Hepatocyte (in vitro differentiated cells): ENCODE data around the gene CTSD. TPM values are rescaled to one million over a fixed set of nuclear protein-coding genes. Genes with fewer than 3 reads are reported as not detected.

Experiments used
- DNase-seq: peaks from one replicate; pipeline ENCODE4 v3.0.0-alpha.2; 2016; ENCODE audit warnings: low spot score
- H2AFZ ChIP-seq: fragments of 200-600 bp; sonication (generic); 2 replicates; pipeline ENCODE4 v1.6.0; 2016; ENCODE audit warnings: antibody characterized with exemption, mild to moderate bottlenecking
- H3K27ac ChIP-seq: fragments of 200-600 bp; sonication (generic); 2 replicates; pipeline ENCODE4 v1.5.1; 2016; ENCODE audit warnings: mild to moderate bottlenecking
- H3K27me3 ChIP-seq: fragments of 200-600 bp; sonication (generic); 2 replicates; pipeline ENCODE4 v1.6.1; 2016
- H3K36me3 ChIP-seq: fragments of 200-600 bp; sonication (generic); replicated peaks from 2 replicates; pipeline ENCODE4 v1.5.1; 2016; ENCODE audit warnings: low read depth; ENCODE audit not compliant: insufficient read depth
- H3K4me1 ChIP-seq: fragments of 200-600 bp; sonication (generic); 2 replicates; pipeline ENCODE4 v1.5.1; 2016; ENCODE audit warnings: mild to moderate bottlenecking, moderate library complexity; ENCODE audit not compliant: insufficient read depth
- H3K4me2 ChIP-seq: fragments of 200-600 bp; sonication (generic); 2 replicates; pipeline ENCODE4 v1.6.0; 2016
- H3K4me3 ChIP-seq: fragments of 200-600 bp; sonication (generic); 2 replicates; pipeline ENCODE4 v1.5.1; 2016; ENCODE audit warnings: mild to moderate bottlenecking
- H3K79me2 ChIP-seq: fragments of 200-600 bp; sonication (generic); 2 replicates; pipeline ENCODE4 v1.6.0; 2017; ENCODE audit warnings: mild to moderate bottlenecking
- H3K9me2 ChIP-seq: fragments of 200-600 bp; sonication (generic); replicated peaks from 2 replicates; pipeline ENCODE4 v1.6.0; 2017; ENCODE audit warnings: mild to moderate bottlenecking; ENCODE audit not compliant: insufficient read depth
- H3K9me3 ChIP-seq: fragments of 200-600 bp; sonication (generic); 2 replicates; pipeline ENCODE4 v1.5.1; 2016; ENCODE audit warnings: low read depth, mild to moderate bottlenecking
- H4K20me1 ChIP-seq: fragments of 200-600 bp; sonication (generic); 2 replicates; pipeline ENCODE4 v1.6.0; 2016; ENCODE audit warnings: mild to moderate bottlenecking; ENCODE audit not compliant: insufficient read depth, poor library complexity, severe bottlenecking
- EZH2 ChIP-seq: fragments of 200-600 bp; sonication (generic); IDR thresholded peaks from 2 replicates; pipeline ENCODE4 v1.6.1; 2016; ENCODE audit warnings: antibody characterized with exemption, mild to moderate bottlenecking, borderline replicate concordance
- EZH2phosphoT487 ChIP-seq: fragments of 200-600 bp; sonication (generic); IDR thresholded peaks from one replicate; pipeline ENCODE4 v1.6.1; 2018; ENCODE audit warnings: antibody characterized with exemption, mild to moderate bottlenecking, low read depth, moderate library complexity; ENCODE audit not compliant: unreplicated experiment, severe bottlenecking
- WGBS: methylation state at CpG from one replicate; pipeline ENCODE4 v1.1.6; 2016; ENCODE audit warnings: low lambda C conversion rate; ENCODE audit errors: missing lambda C conversion rate; 5-methylcytosine and 5-hydroxymethylcytosine counted together
- polyA plus RNA-seq: library from polyadenylated mRNA; unstranded; fragments of >200 nt; fragmentation: Nextera tagmentation; extraction: Ambion mirVana; gene quantifications from 2 replicates; pipeline ENCODE4 v1.2.1, GENCODE V29; 2016
- total RNA-seq: library from RNA; depleted of rRNA; stranded (reverse); fragments of >200 nt; gene quantifications from 2 replicates; pipeline ENCODE4 v1.2.3, GENCODE V29; 2014
- TF ChIP-seq, protein P1 (sequence below): fragments of 200-600 bp; sonication (generic); IDR thresholded peaks from 2 replicates; pipeline ENCODE4 v1.5.1; 2016; ENCODE audit warnings: antibody characterized with exemption, mild to moderate bottlenecking; ENCODE audit not compliant: poor library complexity

CTSD gene
- total and polyA plus RNA-seq, 2 experiments from 2014 or later, result 562 to 1,283 TPM

DNA sequence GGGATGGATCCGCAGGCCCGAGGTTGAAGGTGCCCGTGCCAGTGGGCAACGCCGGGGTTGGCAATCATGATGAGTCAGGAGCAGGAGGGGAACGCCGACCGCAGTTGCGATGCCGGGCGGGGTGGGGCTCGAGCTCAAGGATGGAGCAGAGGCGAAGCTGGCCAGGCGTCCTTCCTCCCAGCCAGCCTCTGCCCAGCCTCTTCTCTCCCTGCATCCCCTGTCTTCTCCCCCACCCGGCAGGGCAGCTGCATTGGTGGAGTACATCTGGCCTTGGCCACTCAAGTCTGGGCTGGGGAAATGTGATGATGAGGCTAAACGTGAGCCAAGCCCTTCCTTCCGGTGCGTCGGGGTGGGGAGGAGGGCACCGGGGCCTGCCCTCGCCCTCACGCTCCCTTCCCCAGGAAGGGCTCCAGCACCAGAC lies 17.2 kb downstream of the CTSD start:
- H3K79me2 ChIP-seq, result no peaks in the 10 kb centered on the region
- no peak for DNase-seq
- H3K9me3 ChIP-seq, result no peaks in the 10 kb centered on the region
- no peak overlapping the region for H3K4me3 ChIP-seq
- no peaks in the 10 kb centered on the region for H3K9me2 ChIP-seq
- no peak overlapping the region for H3K27ac ChIP-seq
- H4K20me1 ChIP-seq, result no peaks in the 10 kb centered on the region
- TF ChIP-seq, protein P1, sequence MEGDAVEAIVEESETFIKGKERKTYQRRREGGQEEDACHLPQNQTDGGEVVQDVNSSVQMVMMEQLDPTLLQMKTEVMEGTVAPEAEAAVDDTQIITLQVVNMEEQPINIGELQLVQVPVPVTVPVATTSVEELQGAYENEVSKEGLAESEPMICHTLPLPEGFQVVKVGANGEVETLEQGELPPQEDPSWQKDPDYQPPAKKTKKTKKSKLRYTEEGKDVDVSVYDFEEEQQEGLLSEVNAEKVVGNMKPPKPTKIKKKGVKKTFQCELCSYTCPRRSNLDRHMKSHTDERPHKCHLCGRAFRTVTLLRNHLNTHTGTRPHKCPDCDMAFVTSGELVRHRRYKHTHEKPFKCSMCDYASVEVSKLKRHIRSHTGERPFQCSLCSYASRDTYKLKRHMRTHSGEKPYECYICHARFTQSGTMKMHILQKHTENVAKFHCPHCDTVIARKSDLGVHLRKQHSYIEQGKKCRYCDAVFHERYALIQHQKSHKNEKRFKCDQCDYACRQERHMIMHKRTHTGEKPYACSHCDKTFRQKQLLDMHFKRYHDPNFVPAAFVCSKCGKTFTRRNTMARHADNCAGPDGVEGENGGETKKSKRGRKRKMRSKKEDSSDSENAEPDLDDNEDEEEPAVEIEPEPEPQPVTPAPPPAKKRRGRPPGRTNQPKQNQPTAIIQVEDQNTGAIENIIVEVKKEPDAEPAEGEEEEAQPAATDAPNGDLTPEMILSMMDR, result no peak
- TF ChIP-seq EZH2 (no peak), EZH2phosphoT487 (no peak)
- H3K4me1 ChIP-seq, result peaks cover 17% of the 10 kb centered on the region
- H3K36me3 ChIP-seq, result no peaks in the 10 kb centered on the region
- 96% methylated on average over 19 of the region's 22 CpGs for WGBS
- H3K4me2 ChIP-seq, result no peak overlapping the region
- H2AFZ ChIP-seq, result no peak overlapping the region
- H3K27me3 ChIP-seq, result peaks cover 9% of the 10 kb centered on the region

DNA sequence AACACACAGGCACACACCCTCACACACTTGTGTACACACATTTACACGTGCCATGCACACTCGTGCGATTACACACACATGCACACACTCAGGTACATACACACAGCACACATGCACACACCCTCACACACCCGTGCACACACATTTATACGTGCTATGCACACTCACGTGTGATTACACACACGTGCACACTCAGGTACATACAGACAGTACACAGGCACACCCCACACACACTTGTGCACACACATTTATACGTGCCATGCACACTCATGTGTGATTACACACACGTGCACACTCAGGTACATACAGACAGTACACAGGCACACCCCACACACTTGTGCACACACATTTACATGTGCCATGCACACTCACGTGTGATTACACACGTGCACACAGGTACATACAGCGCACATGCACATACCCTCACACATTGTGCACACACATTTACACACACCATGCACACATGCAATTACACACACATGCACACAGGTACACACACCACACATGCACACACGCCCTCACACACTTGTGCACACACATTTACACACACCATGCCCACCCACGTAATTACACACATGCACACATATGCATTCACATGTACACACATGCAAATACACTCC lies 17.9 kb downstream of the CTSD start:
- peaks cover 17% of the 10 kb centered on the region for H3K4me1 ChIP-seq
- no peaks in the 10 kb centered on the region for H4K20me1 ChIP-seq
- H3K79me2 ChIP-seq, result no peaks in the 10 kb centered on the region
- H3K9me2 ChIP-seq, result no peaks in the 10 kb centered on the region
- no peaks in the 10 kb centered on the region for H3K36me3 ChIP-seq
- no peak overlapping the region for H2AFZ ChIP-seq
- DNase-seq, result no peak
- 90% methylated on average over 14 of the region's 14 CpGs for WGBS
- H3K9me3 ChIP-seq, result no peaks in the 10 kb centered on the region
- H3K27me3 ChIP-seq, result peaks cover 9% of the 10 kb centered on the region
- H3K4me2 ChIP-seq, result no peak overlapping the region
- H3K27ac ChIP-seq, result no peak overlapping the region
- TF ChIP-seq EZH2 (no peak), EZH2phosphoT487 (no peak)
- TF ChIP-seq, protein P1, result no peak
- H3K4me3 ChIP-seq, result no peak overlapping the region

- no peaks in the 10 kb centered on the region for H3K9me3 ChIP-seq
- H2AFZ ChIP-seq, result no peak overlapping the region
- TF ChIP-seq EZH2, result no peak
- no peak for TF ChIP-seq EZH2phosphoT487
- TF ChIP-seq, protein P1, result no peak
- H3K9me2 ChIP-seq, result no peaks in the 10 kb centered on the region
- 83% methylated on average over 18 of the region's 18 CpGs for WGBS
- H3K4me3 ChIP-seq, result no peak overlapping the region
- no peaks in the 10 kb centered on the region for H3K79me2 ChIP-seq
- DNase-seq, result no peak
- no peak overlapping the region for H3K4me2 ChIP-seq
- peaks cover 14% of the 10 kb centered on the region for H3K4me1 ChIP-seq
- H3K36me3 ChIP-seq, result no peaks in the 10 kb centered on the region
- no peak overlapping the region for H3K27ac ChIP-seq
- peaks cover 9% of the 10 kb centered on the region for H3K27me3 ChIP-seq
- H4K20me1 ChIP-seq, result no peaks in the 10 kb centered on the region
Measured at GRCh38 chr11:1744891-1745700, 18.6 kb downstream of the CTSD start.
